HFF-Myc (cell line): ENCODE data around the gene ESYT3.

Source experiments
- DNase-seq: peaks from one replicate; pipeline ENCODE4 v3.0.0-alpha.2; 2011; ENCODE audit warnings: low read depth; ENCODE audit errors: extremely low read depth
- H3K4me3 ChIP-seq: replicated peaks from 2 replicates; pipeline ENCODE4 v1.5.1; 2011; ENCODE audit warnings: low read depth, mild to moderate bottlenecking, control low read depth, low read length
- TF ChIP-seq, protein P1 (sequence below): IDR thresholded peaks from 2 replicates; pipeline ENCODE4 v1.5.1; 2012; ENCODE audit warnings: mild to moderate bottlenecking, low read depth, low read length, control low read depth; ENCODE audit errors: missing control alignments

Gene ESYT3

DNA sequence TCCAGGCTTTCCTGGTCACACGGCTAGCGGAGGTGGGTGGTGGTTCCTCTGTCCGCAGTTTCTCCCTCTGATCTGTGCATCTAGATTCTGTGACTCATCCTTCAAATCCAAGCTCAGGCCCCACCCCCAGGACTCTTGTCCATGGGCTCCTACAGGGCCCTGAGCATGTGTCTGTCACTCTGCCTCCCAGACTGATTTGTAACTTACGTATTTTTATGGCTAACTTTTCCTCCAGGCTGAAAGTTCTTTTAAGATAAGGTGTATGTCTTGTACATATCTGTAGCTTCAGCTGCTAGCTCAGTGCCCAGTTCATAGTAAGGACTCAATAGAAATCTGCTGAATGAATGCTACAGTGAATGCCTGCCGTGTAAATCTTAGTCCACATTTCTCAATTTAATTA, 8.0 kb downstream of the ESYT3 start:
- no peak overlapping the region for H3K4me3 ChIP-seq
- DNase-seq, result no peak
- TF ChIP-seq, protein P1, sequence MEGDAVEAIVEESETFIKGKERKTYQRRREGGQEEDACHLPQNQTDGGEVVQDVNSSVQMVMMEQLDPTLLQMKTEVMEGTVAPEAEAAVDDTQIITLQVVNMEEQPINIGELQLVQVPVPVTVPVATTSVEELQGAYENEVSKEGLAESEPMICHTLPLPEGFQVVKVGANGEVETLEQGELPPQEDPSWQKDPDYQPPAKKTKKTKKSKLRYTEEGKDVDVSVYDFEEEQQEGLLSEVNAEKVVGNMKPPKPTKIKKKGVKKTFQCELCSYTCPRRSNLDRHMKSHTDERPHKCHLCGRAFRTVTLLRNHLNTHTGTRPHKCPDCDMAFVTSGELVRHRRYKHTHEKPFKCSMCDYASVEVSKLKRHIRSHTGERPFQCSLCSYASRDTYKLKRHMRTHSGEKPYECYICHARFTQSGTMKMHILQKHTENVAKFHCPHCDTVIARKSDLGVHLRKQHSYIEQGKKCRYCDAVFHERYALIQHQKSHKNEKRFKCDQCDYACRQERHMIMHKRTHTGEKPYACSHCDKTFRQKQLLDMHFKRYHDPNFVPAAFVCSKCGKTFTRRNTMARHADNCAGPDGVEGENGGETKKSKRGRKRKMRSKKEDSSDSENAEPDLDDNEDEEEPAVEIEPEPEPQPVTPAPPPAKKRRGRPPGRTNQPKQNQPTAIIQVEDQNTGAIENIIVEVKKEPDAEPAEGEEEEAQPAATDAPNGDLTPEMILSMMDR, result no peak

DNA sequence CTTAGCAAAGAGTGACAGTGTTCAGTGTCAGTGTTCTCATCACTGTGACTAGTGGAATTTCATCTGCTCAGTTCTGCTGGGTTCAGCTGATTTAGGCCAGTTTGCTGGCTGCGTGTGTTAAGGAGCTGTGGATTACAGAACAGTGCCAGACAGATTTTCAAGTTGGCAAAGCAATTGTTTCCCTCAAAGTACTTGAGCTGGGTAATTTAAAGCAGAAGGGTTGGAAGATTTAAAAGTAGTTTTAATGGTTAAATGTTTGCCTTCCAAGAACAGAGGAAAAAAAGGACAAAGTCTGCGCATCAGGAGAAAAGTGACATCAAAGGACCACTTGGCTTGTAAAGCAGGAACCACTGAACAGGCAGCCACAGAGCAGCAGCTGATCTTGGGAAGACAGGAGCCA, 8.7 kb downstream of the ESYT3 start:
- no peak overlapping the region for H3K4me3 ChIP-seq
- TF ChIP-seq, protein P1, result no peak
- DNase-seq, result no peak

DNA sequence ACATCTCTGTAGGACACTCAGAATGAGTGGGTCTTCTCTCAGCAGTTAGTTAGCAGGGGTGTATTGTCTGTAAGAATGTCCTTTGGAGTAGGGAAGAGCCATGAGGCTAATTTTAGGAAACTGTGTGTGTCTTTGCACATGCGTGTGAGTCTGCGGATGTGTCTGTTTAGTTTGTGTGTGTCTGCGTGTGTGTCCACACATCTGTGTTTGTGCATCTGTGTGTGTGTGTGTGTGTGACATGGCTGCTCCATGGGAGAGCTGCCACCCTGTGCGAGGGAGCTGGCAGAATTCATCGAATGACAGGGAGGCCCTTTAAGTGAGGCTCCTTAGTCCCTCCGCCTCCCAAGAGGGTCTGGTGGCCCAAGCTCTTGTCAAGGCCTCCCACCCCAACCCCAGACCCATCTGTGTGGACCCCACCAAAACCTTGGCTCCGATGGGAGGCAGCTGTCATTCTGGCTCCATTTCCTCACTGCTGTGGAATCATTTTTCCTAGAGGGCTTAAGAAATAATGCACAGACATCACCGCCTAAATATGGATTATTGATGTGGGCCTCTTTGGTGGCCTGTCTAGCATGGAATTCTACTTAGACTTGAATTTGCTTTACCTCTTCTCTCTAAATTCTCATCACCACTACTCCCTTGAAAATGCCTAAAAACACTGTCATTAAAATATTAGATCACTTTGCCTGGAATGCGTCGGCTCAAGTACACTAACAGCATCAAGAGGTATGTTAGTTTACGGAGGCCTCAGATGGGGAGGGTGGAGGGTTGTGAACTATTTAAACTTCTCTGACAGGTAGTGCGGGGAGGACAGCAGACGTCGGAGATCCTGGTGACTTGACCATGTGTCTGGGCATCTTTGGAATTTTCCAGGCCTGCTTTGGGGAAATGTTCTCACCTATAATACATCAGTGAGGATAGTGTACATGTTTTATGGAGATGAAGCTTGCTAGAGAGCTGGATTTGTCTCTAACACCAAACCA, 9.4 kb downstream of the ESYT3 start:
- no peak overlapping the region for H3K4me3 ChIP-seq
- no peak for DNase-seq
- TF ChIP-seq, protein P1, result no peak

DNA sequence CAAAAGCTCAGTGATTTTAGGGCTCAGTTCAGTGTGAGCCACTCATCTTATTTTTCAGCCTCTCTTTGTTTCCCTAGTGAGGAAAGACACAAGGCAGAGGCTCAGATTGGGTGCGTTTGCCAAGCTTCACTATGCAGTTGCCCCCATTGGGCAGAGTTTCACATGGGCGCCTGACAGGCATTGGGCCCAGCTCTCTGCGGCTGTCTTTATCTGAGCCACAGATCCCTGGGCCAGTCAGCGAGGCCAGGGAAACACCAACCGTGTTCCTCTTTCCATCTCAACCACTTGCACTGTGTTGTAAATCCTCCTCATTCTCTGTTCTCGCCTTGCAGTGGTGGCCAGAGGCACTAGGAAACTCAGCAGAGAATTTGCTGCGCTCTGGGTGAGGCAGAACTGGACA, 10.8 kb downstream of the ESYT3 start:
- no peak for DNase-seq
- TF ChIP-seq, protein P1, result no peak
- H3K4me3 ChIP-seq, result no peak overlapping the region

DNA sequence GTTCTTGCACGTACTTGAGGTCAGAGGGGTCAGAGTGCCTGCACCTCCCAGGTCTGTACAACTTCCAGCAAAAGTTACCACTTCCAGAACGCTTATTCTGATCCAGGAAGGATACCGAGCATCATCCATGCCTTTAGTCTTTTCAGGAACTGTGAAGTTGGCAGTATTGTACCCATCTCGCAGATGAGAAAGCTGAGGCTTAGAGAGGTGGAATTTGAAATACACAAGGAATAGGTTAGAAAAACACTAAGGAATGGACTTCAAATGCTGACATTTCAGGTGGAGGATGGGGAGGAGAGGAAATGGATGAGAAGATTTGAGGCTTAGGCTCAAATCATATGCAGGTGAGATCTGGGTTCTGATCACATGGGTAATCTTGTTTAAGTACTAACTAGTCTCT, 11.2 kb downstream of the ESYT3 start:
- TF ChIP-seq, protein P1, result no peak
- no peak for DNase-seq
- H3K4me3 ChIP-seq, result no peak overlapping the region

DNA sequence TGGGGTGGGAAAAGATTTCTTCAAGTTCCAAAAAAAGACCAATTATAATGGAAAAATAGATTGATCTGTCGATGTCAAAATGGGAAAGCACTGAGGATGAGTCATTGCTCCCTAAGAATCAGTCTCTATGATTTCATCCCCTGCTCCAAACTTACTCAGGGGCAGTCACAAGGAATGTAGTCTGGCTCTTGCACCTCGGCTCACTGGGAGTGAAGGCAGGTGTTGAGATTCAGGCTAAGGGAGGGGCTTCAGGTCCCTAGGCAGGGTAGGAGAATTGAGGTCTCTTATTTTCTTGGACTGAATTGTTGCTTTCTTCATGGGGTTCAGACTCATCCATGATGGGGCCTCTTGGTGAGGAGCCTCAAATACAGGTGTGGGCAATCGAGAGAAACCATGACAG, 14.2 kb downstream of the ESYT3 start:
- no peak for DNase-seq
- TF ChIP-seq, protein P1, result no peak
- no peak overlapping the region for H3K4me3 ChIP-seq
